Tibial nerve (tissue), 4 donors: ENCODE measurements around the gene IPO9.

Experiments used
- EP300 ChIP-seq, 2 donors: sonication (generic); formaldehyde crosslinking; IDR thresholded peaks; one replicate each; pipeline ENCODE4 v1.6.1; 2017; ENCODE audit warnings: antibody characterized with exemption in 2 of 2, mild to moderate bottlenecking in 1 of 2
- POLR2A ChIP-seq, 2 donors: fragments of 450-650 bp; IDR thresholded peaks; one replicate each; pipeline ENCODE4 v1.6.1; 2017; ENCODE audit warnings: antibody characterized with exemption in 2 of 2, mild to moderate bottlenecking in 2 of 2, moderate library complexity in 2 of 2
- TF ChIP-seq, protein P1 (sequence below), 5 experiments: fragments of 200-600 bp in 3 of 5; fragments of 450-650 bp in 2 of 5; sonication (generic) in 3 of 5; IDR thresholded peaks; one replicate each; pipeline ENCODE4 v1.5.1; 2016 to 2019; ENCODE audit warnings: antibody characterized with exemption in 5 of 5, mild to moderate bottlenecking in 3 of 5, moderate library complexity in 2 of 5

GRCh38 chr1:201779351-201779880 lies 49.5 kb upstream of the IPO9 start:
- TF ChIP-seq, protein P1, sequence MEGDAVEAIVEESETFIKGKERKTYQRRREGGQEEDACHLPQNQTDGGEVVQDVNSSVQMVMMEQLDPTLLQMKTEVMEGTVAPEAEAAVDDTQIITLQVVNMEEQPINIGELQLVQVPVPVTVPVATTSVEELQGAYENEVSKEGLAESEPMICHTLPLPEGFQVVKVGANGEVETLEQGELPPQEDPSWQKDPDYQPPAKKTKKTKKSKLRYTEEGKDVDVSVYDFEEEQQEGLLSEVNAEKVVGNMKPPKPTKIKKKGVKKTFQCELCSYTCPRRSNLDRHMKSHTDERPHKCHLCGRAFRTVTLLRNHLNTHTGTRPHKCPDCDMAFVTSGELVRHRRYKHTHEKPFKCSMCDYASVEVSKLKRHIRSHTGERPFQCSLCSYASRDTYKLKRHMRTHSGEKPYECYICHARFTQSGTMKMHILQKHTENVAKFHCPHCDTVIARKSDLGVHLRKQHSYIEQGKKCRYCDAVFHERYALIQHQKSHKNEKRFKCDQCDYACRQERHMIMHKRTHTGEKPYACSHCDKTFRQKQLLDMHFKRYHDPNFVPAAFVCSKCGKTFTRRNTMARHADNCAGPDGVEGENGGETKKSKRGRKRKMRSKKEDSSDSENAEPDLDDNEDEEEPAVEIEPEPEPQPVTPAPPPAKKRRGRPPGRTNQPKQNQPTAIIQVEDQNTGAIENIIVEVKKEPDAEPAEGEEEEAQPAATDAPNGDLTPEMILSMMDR (IDR thresholded peaks at IDR 0.05), result no peak
- TF ChIP-seq POLR2A (IDR thresholded peaks at IDR 0.05) (no peak), EP300 (IDR thresholded peaks at IDR 0.05) (no peak)
